Measurements from ENCODE around the gene SREK1IP1. TPM values are rescaled to one million over a fixed set of nuclear protein-coding genes. Genes with fewer than 3 reads are reported as not detected.

SREK1IP1 gene
- total and polyA plus RNA-seq, 11 donors: 4.1 to 20.7 (median 11.1) TPM

DNA sequence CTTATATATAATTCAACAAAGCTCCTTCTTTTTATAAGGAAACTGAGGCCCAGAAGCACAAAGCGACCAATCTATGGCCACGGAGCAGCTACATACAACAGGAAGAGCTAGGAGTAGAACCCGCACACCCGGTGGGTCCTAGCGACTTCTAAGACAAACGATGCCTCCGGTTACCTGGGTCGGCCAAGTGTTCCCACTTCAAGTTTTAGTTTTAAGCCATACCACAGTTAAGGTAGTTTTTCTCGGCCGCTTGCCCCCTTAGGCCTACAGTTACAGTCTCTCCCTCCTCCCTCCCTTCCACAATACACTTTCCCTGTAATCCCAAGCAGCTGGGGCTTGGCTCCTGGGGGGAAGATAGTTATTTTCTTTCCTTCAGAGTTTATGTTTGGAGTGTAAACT, 533 bp downstream of the SREK1IP1 start:
- peaks cover 0 to 22% (median 7%) of the 10 kb centered on the region in 9 donors for H3K36me3 ChIP-seq
- DNase-seq (peak in 1 of 5 donors; percentile 16), ATAC-seq (peak; percentile 22 to 45 (median 44))
- intact Hi-C loops (cut with DNase I): loop anchor here in 1 of 10 donors (5.0 kb wide), 1 partner anchor 621 kb away; no protein-coding TSS in a partner anchor
- peak overlapping the region; percentile 72 to 95 (median 86) for H3K4me3 ChIP-seq
- 0 to 1% (median 1%) methylated on average over 10 of the region's 10 CpGs for WGBS, 4 donors
- H3K9me3 ChIP-seq: no peaks in the 10 kb centered on the region
- peaks cover 9 to 51% (median 40%) of the 10 kb centered on the region in 12 donors for H3K4me1 ChIP-seq
- no peaks in the 10 kb centered on the region for H3K27me3 ChIP-seq
- H3K27ac ChIP-seq: peak overlapping the region; percentile 79 to 96 (median 89)
- no peak for TF ChIP-seq POLR2A (IDR thresholded peaks at IDR 0.05)
- TF ChIP-seq, protein P1, sequence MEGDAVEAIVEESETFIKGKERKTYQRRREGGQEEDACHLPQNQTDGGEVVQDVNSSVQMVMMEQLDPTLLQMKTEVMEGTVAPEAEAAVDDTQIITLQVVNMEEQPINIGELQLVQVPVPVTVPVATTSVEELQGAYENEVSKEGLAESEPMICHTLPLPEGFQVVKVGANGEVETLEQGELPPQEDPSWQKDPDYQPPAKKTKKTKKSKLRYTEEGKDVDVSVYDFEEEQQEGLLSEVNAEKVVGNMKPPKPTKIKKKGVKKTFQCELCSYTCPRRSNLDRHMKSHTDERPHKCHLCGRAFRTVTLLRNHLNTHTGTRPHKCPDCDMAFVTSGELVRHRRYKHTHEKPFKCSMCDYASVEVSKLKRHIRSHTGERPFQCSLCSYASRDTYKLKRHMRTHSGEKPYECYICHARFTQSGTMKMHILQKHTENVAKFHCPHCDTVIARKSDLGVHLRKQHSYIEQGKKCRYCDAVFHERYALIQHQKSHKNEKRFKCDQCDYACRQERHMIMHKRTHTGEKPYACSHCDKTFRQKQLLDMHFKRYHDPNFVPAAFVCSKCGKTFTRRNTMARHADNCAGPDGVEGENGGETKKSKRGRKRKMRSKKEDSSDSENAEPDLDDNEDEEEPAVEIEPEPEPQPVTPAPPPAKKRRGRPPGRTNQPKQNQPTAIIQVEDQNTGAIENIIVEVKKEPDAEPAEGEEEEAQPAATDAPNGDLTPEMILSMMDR (IDR thresholded peaks at IDR 0.05): no peak

DNA sequence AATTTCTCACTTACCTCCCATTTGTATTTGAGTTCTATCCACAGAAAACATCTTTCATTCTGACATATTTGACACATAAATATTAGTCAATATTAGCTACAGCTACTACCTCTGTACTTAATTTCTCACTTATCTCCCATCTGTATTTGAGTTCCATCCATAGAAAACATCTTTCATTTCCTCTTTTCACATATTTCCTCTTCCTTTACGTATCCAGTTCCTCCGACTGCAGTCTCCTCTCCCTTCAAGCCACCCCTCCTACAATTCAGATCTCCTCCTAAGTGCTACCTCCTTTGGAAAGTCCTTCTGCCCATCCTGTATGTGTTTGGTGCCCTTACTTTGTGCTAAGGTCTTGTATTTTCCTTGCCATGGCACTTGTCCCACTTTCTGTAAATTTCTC, 1.6 kb downstream of the SREK1IP1 start:
- no peaks in the 10 kb centered on the region for H3K9me3 ChIP-seq
- no peaks in the 10 kb centered on the region for H3K27me3 ChIP-seq
- WGBS, 4 donors: 57 to 68% (median 64%) methylated on average over 2 of the region's 2 CpGs
- peaks cover 9 to 51% (median 40%) of the 10 kb centered on the region in 12 donors for H3K4me1 ChIP-seq
- intact Hi-C loops (cut with DNase I): loop anchor here in 1 of 10 donors (5.0 kb wide), 1 partner anchor 620 kb away; no protein-coding TSS in a partner anchor
- TF ChIP-seq, protein P1 (IDR thresholded peaks at IDR 0.05): no peak
- TF ChIP-seq POLR2A (IDR thresholded peaks at IDR 0.05): no peak
- H3K4me3 ChIP-seq: peak overlapping the region in 10 of 12 donors; percentile 72 to 95 (median 84)
- peaks cover 0 to 22% (median 7%) of the 10 kb centered on the region in 9 donors for H3K36me3 ChIP-seq
- no peak overlapping the region for H3K27ac ChIP-seq
- no peak for DNase-seq
- no peak for ATAC-seq

GRCh38 chr5:64765804-64766504, 2.5 kb downstream of the SREK1IP1 start:
- ATAC-seq (no peak), DNase-seq (no peak)
- H3K4me3 ChIP-seq: no peak overlapping the region
- TF ChIP-seq POLR2A (IDR thresholded peaks at IDR 0.05): no peak
- TF ChIP-seq, protein P1 (IDR thresholded peaks at IDR 0.05): no peak
- H3K36me3 ChIP-seq: peaks cover 0 to 31% (median 7%) of the 10 kb centered on the region in 9 donors
- WGBS, 4 donors: 69 to 91% (median 76%) methylated on average over 2 of the region's 2 CpGs
- intact Hi-C loops (cut with DNase I): loop anchor here in 1 of 10 donors (5.0 kb wide), 1 partner anchor 619 kb away; no protein-coding TSS in a partner anchor
- H3K4me1 ChIP-seq: peaks cover 9 to 51% (median 40%) of the 10 kb centered on the region in 12 donors
- H3K9me3 ChIP-seq: no peaks in the 10 kb centered on the region
- no peaks in the 10 kb centered on the region for H3K27me3 ChIP-seq
- H3K27ac ChIP-seq: no peak overlapping the region

DNA sequence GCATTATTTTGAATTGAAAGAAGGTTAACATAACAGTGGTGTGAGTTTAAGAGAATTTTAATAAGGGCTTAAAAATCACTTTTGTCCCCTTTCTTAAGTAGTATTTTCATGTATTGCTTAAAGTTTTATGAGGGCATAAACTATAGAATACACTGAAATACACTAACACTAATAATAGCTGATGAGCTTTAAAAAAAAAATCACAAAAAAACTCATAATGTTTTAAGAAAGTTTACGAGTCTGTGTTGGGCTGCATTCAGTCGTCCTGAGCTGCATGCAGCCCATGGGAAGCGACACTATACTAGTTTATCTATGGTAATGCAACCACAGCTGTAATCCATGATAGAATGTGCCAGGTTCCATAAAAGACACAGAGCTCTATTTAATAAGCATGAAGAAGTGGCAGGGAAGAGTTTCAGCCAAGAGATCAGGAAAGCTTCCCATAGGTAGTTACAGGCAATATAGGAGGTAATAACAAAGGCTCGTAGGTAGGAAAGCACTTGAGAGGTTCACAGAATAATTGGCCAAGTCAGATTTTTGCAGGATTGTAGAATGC, 4.5 kb downstream of the SREK1IP1 start:
- no peak overlapping the region for H3K27ac ChIP-seq
- H3K27me3 ChIP-seq: no peaks in the 10 kb centered on the region
- H3K4me1 ChIP-seq: peaks cover 3 to 51% (median 36%) of the 10 kb centered on the region in 12 donors
- DNase-seq (no peak), ATAC-seq (no peak)
- H3K36me3 ChIP-seq: peaks cover 0 to 31% (median 10%) of the 10 kb centered on the region in 9 donors
- intact Hi-C loops (cut with DNase I): no loop called here
- WGBS, 4 donors: 60 to 64% (median 62%) methylated on average over 4 of the region's 4 CpGs
- no peak overlapping the region for H3K4me3 ChIP-seq
- no peaks in the 10 kb centered on the region for H3K9me3 ChIP-seq
- TF ChIP-seq, protein P1 (IDR thresholded peaks at IDR 0.05): no peak
- TF ChIP-seq POLR2A (IDR thresholded peaks at IDR 0.05): no peak
